ENCODE results near the gene LAMB4.

The LAMB4 gene

GRCh38 chr7:108018668-108019067, 111.5 kb downstream of the LAMB4 start:
- Mint-ChIP-seq H3K27me3 (peaks cover 9% of the 10 kb centered on the region), H3K4me3 (no peak overlapping the region), H3K36me3 (ENCODE audit: low read depth) (no peaks in the 10 kb centered on the region), H3K4me1 (no peaks in the 10 kb centered on the region), H3K27ac (no peak overlapping the region), H3K9me3 (no peaks in the 10 kb centered on the region)
- DNase-seq (no peak), ATAC-seq (no peak)

- Mint-ChIP-seq H3K36me3 (ENCODE audit: low read depth) (no peaks in the 10 kb centered on the region), H3K4me3 (no peak overlapping the region), H3K4me1 (no peaks in the 10 kb centered on the region), H3K9me3 (no peaks in the 10 kb centered on the region), H3K27me3 (peaks cover 11% of the 10 kb centered on the region), H3K27ac (no peak overlapping the region)
- no peak for ATAC-seq
- no peak for DNase-seq
These were observed 112.4 kb downstream of the LAMB4 start for GRCh38 chr7:108017776-108018151.

- H3K9me3 Mint-ChIP-seq = no peaks in the 10 kb centered on the region
- no peaks in the 10 kb centered on the region for H3K4me1 Mint-ChIP-seq
- no peak overlapping the region for H3K4me3 Mint-ChIP-seq
- H3K27me3 Mint-ChIP-seq = peaks cover 14% of the 10 kb centered on the region
- DNase-seq (no peak), ATAC-seq (peak; percentile 40)
- no peaks in the 10 kb centered on the region for H3K36me3 Mint-ChIP-seq (ENCODE audit: low read depth)
- H3K27ac Mint-ChIP-seq = no peak overlapping the region
These were observed 113.1 kb downstream of the LAMB4 start for GRCh38 chr7:108016841-108017775.

- no peaks in the 10 kb centered on the region for H3K9me3 Mint-ChIP-seq
- H3K4me3 Mint-ChIP-seq = no peak overlapping the region
- DNase-seq (no peak), ATAC-seq (no peak)
- H3K36me3 Mint-ChIP-seq (ENCODE audit: low read depth) = no peaks in the 10 kb centered on the region
- H3K27me3 Mint-ChIP-seq = peaks cover 14% of the 10 kb centered on the region
- no peaks in the 10 kb centered on the region for H3K4me1 Mint-ChIP-seq
- no peak overlapping the region for H3K27ac Mint-ChIP-seq
These were observed 114.4 kb downstream of the LAMB4 start for GRCh38 chr7:108015740-108016139.

GRCh38 chr7:108014747-108015682, 115.1 kb downstream of the LAMB4 start:
- Mint-ChIP-seq H3K36me3 (ENCODE audit: low read depth) (no peaks in the 10 kb centered on the region), H3K9me3 (no peaks in the 10 kb centered on the region), H3K27ac (no peak overlapping the region), H3K27me3 (peaks cover 14% of the 10 kb centered on the region), H3K4me3 (no peak overlapping the region), H3K4me1 (no peaks in the 10 kb centered on the region)
- no peak for ATAC-seq
- DNase-seq = no peak

- Mint-ChIP-seq H3K4me3 (no peak overlapping the region), H3K27me3 (peaks cover 13% of the 10 kb centered on the region), H3K36me3 (ENCODE audit: low read depth) (no peaks in the 10 kb centered on the region), H3K9me3 (no peaks in the 10 kb centered on the region), H3K27ac (no peak overlapping the region), H3K4me1 (no peaks in the 10 kb centered on the region)
- DNase-seq (no peak), ATAC-seq (no peak)
These were observed 115.9 kb downstream of the LAMB4 start for GRCh38 chr7:108014215-108014614.

- Mint-ChIP-seq H3K27me3 (peaks cover 12% of the 10 kb centered on the region), H3K4me3 (no peak overlapping the region), H3K36me3 (ENCODE audit: low read depth) (no peaks in the 10 kb centered on the region), H3K27ac (no peak overlapping the region), H3K9me3 (no peaks in the 10 kb centered on the region), H3K4me1 (no peaks in the 10 kb centered on the region)
- DNase-seq (no peak), ATAC-seq (no peak)
These were observed 117.4 kb downstream of the LAMB4 start for GRCh38 chr7:108012499-108013430.

- Mint-ChIP-seq H3K27ac (no peak overlapping the region), H3K36me3 (ENCODE audit: low read depth) (no peaks in the 10 kb centered on the region), H3K27me3 (peaks cover 31% of the 10 kb centered on the region), H3K4me1 (no peaks in the 10 kb centered on the region), H3K9me3 (no peaks in the 10 kb centered on the region), H3K4me3 (no peak overlapping the region)
- no peak for DNase-seq
- ATAC-seq = no peak
These were observed 119.8 kb downstream of the LAMB4 start for GRCh38 chr7:108010377-108010776.

- no peaks in the 10 kb centered on the region for H3K4me1 Mint-ChIP-seq
- H3K27me3 Mint-ChIP-seq = peaks cover 36% of the 10 kb centered on the region
- H3K27ac Mint-ChIP-seq = no peak overlapping the region
- no peaks in the 10 kb centered on the region for H3K9me3 Mint-ChIP-seq
- ATAC-seq (no peak), DNase-seq (no peak)
- H3K4me3 Mint-ChIP-seq = no peak overlapping the region
- H3K36me3 Mint-ChIP-seq (ENCODE audit: low read depth) = no peaks in the 10 kb centered on the region
These were observed 120.3 kb downstream of the LAMB4 start for GRCh38 chr7:108009873-108010272.

GRCh38 chr7:108008827-108009226, 121.3 kb downstream of the LAMB4 start:
- Mint-ChIP-seq H3K36me3 (ENCODE audit: low read depth) (no peaks in the 10 kb centered on the region), H3K9me3 (no peaks in the 10 kb centered on the region), H3K4me1 (peaks cover 3% of the 10 kb centered on the region)

GRCh38 chr7:108008240-108008639, 121.9 kb downstream of the LAMB4 start:
- ATAC-seq (no peak), DNase-seq (no peak)
- Mint-ChIP-seq H3K36me3 (ENCODE audit: low read depth) (no peaks in the 10 kb centered on the region), H3K27me3 (peaks cover 50% of the 10 kb centered on the region), H3K4me3 (no peak overlapping the region), H3K4me1 (peaks cover 5% of the 10 kb centered on the region), H3K9me3 (no peaks in the 10 kb centered on the region), H3K27ac (no peak overlapping the region)

More at GRCh38 chr7:108008827-108009226, 121.3 kb downstream of the LAMB4 start:
- no peak for ATAC-seq
- no peak overlapping the region for H3K4me3 Mint-ChIP-seq
- H3K27ac Mint-ChIP-seq = no peak overlapping the region
- H3K27me3 Mint-ChIP-seq = peaks cover 45% of the 10 kb centered on the region
- DNase-seq = no peak

- H3K27ac Mint-ChIP-seq = no peak overlapping the region
- H3K27me3 Mint-ChIP-seq = peaks cover 50% of the 10 kb centered on the region
- H3K4me1 Mint-ChIP-seq = peaks cover 6% of the 10 kb centered on the region
- no peak for ATAC-seq
- no peak for DNase-seq
- H3K36me3 Mint-ChIP-seq (ENCODE audit: low read depth) = no peaks in the 10 kb centered on the region
- no peaks in the 10 kb centered on the region for H3K9me3 Mint-ChIP-seq
- H3K4me3 Mint-ChIP-seq = no peak overlapping the region
These were observed 122.4 kb downstream of the LAMB4 start for GRCh38 chr7:108007762-108008161.

GRCh38 chr7:108007261-108007660, 122.9 kb downstream of the LAMB4 start:
- no peak overlapping the region for H3K27ac Mint-ChIP-seq
- no peaks in the 10 kb centered on the region for H3K36me3 Mint-ChIP-seq (ENCODE audit: low read depth)
- H3K4me3 Mint-ChIP-seq = no peak overlapping the region
- ATAC-seq = no peak
- peaks cover 9% of the 10 kb centered on the region for H3K4me1 Mint-ChIP-seq
- no peak for DNase-seq
- peaks cover 49% of the 10 kb centered on the region for H3K27me3 Mint-ChIP-seq
- no peaks in the 10 kb centered on the region for H3K9me3 Mint-ChIP-seq

Measured in activated naive CD8-positive, alpha-beta T cell treated with anti-CD3 and anti-CD28 coated beads, Interleukin-2, amount 50 U/mL, for 24 hours (primary cell).